ENCODE measurements around the gene LSP1. TPM values are rescaled to one million over a fixed set of nuclear protein-coding genes. Genes with fewer than 3 reads are reported as not detected.

LSP1 gene
- polyA plus RNA-seq, 4 donors: 4.5 to 45.1 (median 22.3) TPM

- no peak overlapping the region for H3K4me3 ChIP-seq (ENCODE audit: low read depth in 1 of 3, low read length in 3 of 3)
- H3K36me3 ChIP-seq (ENCODE audit: control insufficient read depth in 3 of 3, insufficient read depth in 2 of 3, low read depth in 1 of 3, low read length in 3 of 3): no peaks in the 10 kb centered on the region
- no peak for DNase-seq
- no peak for FAIRE-seq
- no peaks in the 10 kb centered on the region for H3K9me3 ChIP-seq (ENCODE audit: control insufficient read depth in 2 of 2, insufficient read depth in 1 of 2, low read depth in 1 of 2, low read length in 1 of 2)
- no peak overlapping the region for H3K27ac ChIP-seq (ENCODE audit: low read depth in 1 of 3, low read length in 2 of 3)
- no peaks in the 10 kb centered on the region for H3K27me3 ChIP-seq (ENCODE audit: control insufficient read depth in 3 of 3, insufficient read depth in 3 of 3, low read length in 3 of 3)
- WGBS, 3 donors: 90 to 93% (median 90%) methylated on average over 32 to 34 of the region's 34 CpGs
- H3K4me1 ChIP-seq (ENCODE audit: control insufficient read depth in 3 of 3, insufficient read depth in 2 of 3, low read depth in 1 of 3, low read length in 2 of 3): peaks cover 2 to 9% (median 5%) of the 10 kb centered on the region in 3 donors
Measured at GRCh38 chr11:1847006-1847735, 5.7 kb upstream of the LSP1 start.

- Histone ChIP-seq H3K27ac (ENCODE audit: low read depth in 1 of 3, low read length in 2 of 3) (no peak overlapping the region), H3K4me3 (ENCODE audit: low read depth in 1 of 3, low read length in 3 of 3) (no peak overlapping the region), H3K27me3 (ENCODE audit: control insufficient read depth in 3 of 3, insufficient read depth in 3 of 3, low read length in 3 of 3) (no peaks in the 10 kb centered on the region), H3K4me1 (ENCODE audit: control insufficient read depth in 3 of 3, insufficient read depth in 2 of 3, low read depth in 1 of 3, low read length in 2 of 3) (peaks cover 2 to 9% (median 5%) of the 10 kb centered on the region in 3 donors), H3K36me3 (ENCODE audit: control insufficient read depth in 3 of 3, insufficient read depth in 2 of 3, low read depth in 1 of 3, low read length in 3 of 3) (no peaks in the 10 kb centered on the region), H3K9me3 (ENCODE audit: control insufficient read depth in 2 of 2, insufficient read depth in 1 of 2, low read depth in 1 of 2, low read length in 1 of 2) (no peaks in the 10 kb centered on the region)
- no peak for DNase-seq
- WGBS, 3 donors: 75 to 84% (median 81%) methylated on average over 18 of the region's 18 CpGs
- FAIRE-seq: no peak
Measured at GRCh38 chr11:1847926-1848639, 4.8 kb upstream of the LSP1 start.

- no peak overlapping the region for H3K27ac ChIP-seq (ENCODE audit: low read depth in 1 of 3, low read length in 2 of 3)
- no peak overlapping the region for H3K4me3 ChIP-seq (ENCODE audit: low read depth in 1 of 3, low read length in 3 of 3)
- FAIRE-seq (no peak), DNase-seq (no peak)
- peaks cover 2 to 9% (median 5%) of the 10 kb centered on the region in 3 donors for H3K4me1 ChIP-seq (ENCODE audit: control insufficient read depth in 3 of 3, insufficient read depth in 2 of 3, low read depth in 1 of 3, low read length in 2 of 3)
- H3K27me3 ChIP-seq (ENCODE audit: control insufficient read depth in 3 of 3, insufficient read depth in 3 of 3, low read length in 3 of 3): no peaks in the 10 kb centered on the region
- WGBS, 3 donors: 78 to 93% (median 92%) methylated on average over 19 of the region's 19 CpGs
- no peaks in the 10 kb centered on the region for H3K36me3 ChIP-seq (ENCODE audit: control insufficient read depth in 3 of 3, insufficient read depth in 2 of 3, low read depth in 1 of 3, low read length in 3 of 3)
- H3K9me3 ChIP-seq (ENCODE audit: control insufficient read depth in 2 of 2, insufficient read depth in 1 of 2, low read depth in 1 of 2, low read length in 1 of 2): no peaks in the 10 kb centered on the region
Measured at GRCh38 chr11:1848640-1849430, 4.0 kb upstream of the LSP1 start.

GRCh38 chr11:1851468-1852180 is 1.3 kb upstream of the LSP1 start:
- no peak overlapping the region for H3K4me3 ChIP-seq (ENCODE audit: low read depth in 1 of 3, low read length in 3 of 3)
- WGBS, 3 donors: 75 to 84% (median 82%) methylated on average over 20 to 21 of the region's 21 CpGs
- no peaks in the 10 kb centered on the region for H3K36me3 ChIP-seq (ENCODE audit: control insufficient read depth in 3 of 3, insufficient read depth in 2 of 3, low read depth in 1 of 3, low read length in 3 of 3)
- H3K4me1 ChIP-seq (ENCODE audit: control insufficient read depth in 3 of 3, insufficient read depth in 2 of 3, low read depth in 1 of 3, low read length in 2 of 3): peaks cover 0 to 2% (median 0%) of the 10 kb centered on the region in 3 donors
- H3K27me3 ChIP-seq (ENCODE audit: control insufficient read depth in 3 of 3, insufficient read depth in 3 of 3, low read length in 3 of 3): no peaks in the 10 kb centered on the region
- H3K9me3 ChIP-seq (ENCODE audit: control insufficient read depth in 2 of 2, insufficient read depth in 1 of 2, low read depth in 1 of 2, low read length in 1 of 2): no peaks in the 10 kb centered on the region
- DNase-seq (no peak), FAIRE-seq (no peak)
- H3K27ac ChIP-seq (ENCODE audit: low read depth in 1 of 3, low read length in 2 of 3): peak overlapping the region in 2 of 3 donors; percentile 53 to 98

GRCh38 chr11:1852271-1852876 is 510 bp upstream of the LSP1 start:
- DNase-seq (no peak), FAIRE-seq (no peak)
- WGBS, 3 donors: 70 to 80% (median 78%) methylated on average over 25 of the region's 25 CpGs
- no peaks in the 10 kb centered on the region for H3K36me3 ChIP-seq (ENCODE audit: control insufficient read depth in 3 of 3, insufficient read depth in 2 of 3, low read depth in 1 of 3, low read length in 3 of 3)
- peak overlapping the region in 2 of 3 donors; percentile 12 to 98 for H3K27ac ChIP-seq (ENCODE audit: low read depth in 1 of 3, low read length in 2 of 3)
- H3K4me1 ChIP-seq (ENCODE audit: control insufficient read depth in 3 of 3, insufficient read depth in 2 of 3, low read depth in 1 of 3, low read length in 2 of 3): peaks cover 0 to 2% (median 0%) of the 10 kb centered on the region in 3 donors
- no peaks in the 10 kb centered on the region for H3K27me3 ChIP-seq (ENCODE audit: control insufficient read depth in 3 of 3, insufficient read depth in 3 of 3, low read length in 3 of 3)
- H3K9me3 ChIP-seq (ENCODE audit: control insufficient read depth in 2 of 2, insufficient read depth in 1 of 2, low read depth in 1 of 2, low read length in 1 of 2): no peaks in the 10 kb centered on the region
- H3K4me3 ChIP-seq (ENCODE audit: low read depth in 1 of 3, low read length in 3 of 3): no peak overlapping the region

- H3K27me3 ChIP-seq (ENCODE audit: control insufficient read depth in 3 of 3, insufficient read depth in 3 of 3, low read length in 3 of 3): no peaks in the 10 kb centered on the region
- FAIRE-seq (no peak), DNase-seq (no peak)
- WGBS, 3 donors: 59 to 75% (median 70%) methylated on average over 19 of the region's 19 CpGs
- H3K27ac ChIP-seq (ENCODE audit: low read depth in 1 of 3, low read length in 2 of 3): peak overlapping the region in 2 of 3 donors; percentile 57 to 73
- peak overlapping the region; percentile 13 to 54 (median 51) for H3K4me3 ChIP-seq (ENCODE audit: low read depth in 1 of 3, low read length in 3 of 3)
- no peaks in the 10 kb centered on the region for H3K36me3 ChIP-seq (ENCODE audit: control insufficient read depth in 3 of 3, insufficient read depth in 2 of 3, low read depth in 1 of 3, low read length in 3 of 3)
- H3K9me3 ChIP-seq (ENCODE audit: control insufficient read depth in 2 of 2, insufficient read depth in 1 of 2, low read depth in 1 of 2, low read length in 1 of 2): no peaks in the 10 kb centered on the region
- peaks cover 0 to 2% (median 0%) of the 10 kb centered on the region in 3 donors for H3K4me1 ChIP-seq (ENCODE audit: control insufficient read depth in 3 of 3, insufficient read depth in 2 of 3, low read depth in 1 of 3, low read length in 2 of 3)
Measured at GRCh38 chr11:1853376-1854131, 670 bp downstream of the LSP1 start.

- Histone ChIP-seq H3K4me1 (ENCODE audit: control insufficient read depth in 3 of 3, insufficient read depth in 2 of 3, low read depth in 1 of 3, low read length in 2 of 3) (peaks cover 0 to 2% (median 0%) of the 10 kb centered on the region in 3 donors), H3K9me3 (ENCODE audit: control insufficient read depth in 2 of 2, insufficient read depth in 1 of 2, low read depth in 1 of 2, low read length in 1 of 2) (no peaks in the 10 kb centered on the region), H3K4me3 (ENCODE audit: low read depth in 1 of 3, low read length in 3 of 3) (peak overlapping the region in 2 of 3 donors; percentile 51 to 54), H3K27me3 (ENCODE audit: control insufficient read depth in 3 of 3, insufficient read depth in 3 of 3, low read length in 3 of 3) (no peaks in the 10 kb centered on the region), H3K27ac (ENCODE audit: low read depth in 1 of 3, low read length in 2 of 3) (peak overlapping the region in 1 of 3 donors; percentile 12), H3K36me3 (ENCODE audit: control insufficient read depth in 3 of 3, insufficient read depth in 2 of 3, low read depth in 1 of 3, low read length in 3 of 3) (no peaks in the 10 kb centered on the region)
- DNase-seq: no peak
- 51 to 73% (median 73%) methylated on average over 23 to 27 of the region's 27 CpGs for WGBS, 3 donors
- no peak for FAIRE-seq
Measured at GRCh38 chr11:1854132-1854948, 1.5 kb downstream of the LSP1 start.

All from small intestine (tissue), 7 donors.